ENCODE data around the gene HCRT. TPM values are rescaled to one million over a fixed set of nuclear protein-coding genes. Genes with fewer than 3 reads are reported as not detected.

HCRT gene
- total and polyA plus RNA-seq, 2 of the 8 experiments (the other 6 are each of a cell fraction or from before 2014, with no cell fraction given), result not detected

DNA sequence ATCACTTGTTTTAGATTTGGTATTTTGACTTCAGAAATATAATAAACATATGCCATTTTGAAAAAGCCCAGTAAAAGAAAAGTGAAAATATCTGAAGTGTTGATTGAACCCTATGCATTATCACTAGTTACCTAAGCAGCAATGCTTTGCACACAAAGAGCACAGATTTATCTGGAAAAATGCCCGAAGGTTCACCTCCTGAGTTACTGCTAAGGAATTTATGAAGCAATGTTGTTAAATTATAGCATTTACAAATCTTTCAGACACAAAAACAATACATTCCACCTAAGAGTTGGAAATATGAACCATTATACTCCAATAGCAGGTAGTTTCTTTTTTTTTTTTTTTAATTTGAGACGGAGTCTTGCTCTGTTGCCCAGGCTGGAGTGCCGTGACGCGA is 47.9 kb upstream of the HCRT start:
- H3K14ac ChIP-seq (ENCODE audit: insufficient read length), result no peak overlapping the region
- no peak overlapping the region for H3K23ac ChIP-seq (ENCODE audit: insufficient read length)
- no peak overlapping the region for H2BK20ac ChIP-seq (ENCODE audit: low read length)
- no peak overlapping the region for H3K9ac ChIP-seq (replicated peaks in 1 of 4; ENCODE audit: extremely low read depth in 1 of 4, low read depth in 3 of 4, low read length in 3 of 4)
- DNase-seq (ENCODE audit: low read depth in 1 of 2, low spot score in 2 of 2), result no peak
- H3K79me1 ChIP-seq (ENCODE audit: low read depth, low read length), result peaks cover 4% of the 10 kb centered on the region
- POLR2A ChIA-PET (ENCODE audit: partially characterized antibody), result no interaction called here
- no peak overlapping the region for H3K4me2 ChIP-seq (ENCODE audit: insufficient read depth in 1 of 2, low read depth in 2 of 2, low read length in 2 of 2)
- H3K9me3 ChIP-seq (ENCODE audit: insufficient read depth in 2 of 2, low read depth in 1 of 2, low read length in 1 of 2), result no peaks in the 10 kb centered on the region
- H3K36me3 ChIP-seq (ENCODE audit: control insufficient read depth in 2 of 4, insufficient read depth in 4 of 4, low read length in 3 of 4), result 0 out of 8 replicates have a peak, but pooled peaks cover 0 to 2% (median 0%) of the 10 kb centered on the region in 4 experiments
- H4K5ac ChIP-seq (ENCODE audit: insufficient read length, low read depth, low read length), result no peak overlapping the region
- H2BK5ac ChIP-seq (ENCODE audit: low read depth, low read length), result no peak overlapping the region
- no peak overlapping the region for H3K56ac ChIP-seq (replicated peaks; ENCODE audit: insufficient read length, low read depth, low read length)
- H3K4me1 ChIP-seq (replicated peaks in 1 of 4; ENCODE audit: control insufficient read depth in 3 of 4, insufficient read depth in 4 of 4, low read length in 3 of 4), result no peaks in the 10 kb centered on the region
- no peak overlapping the region for H2BK12ac ChIP-seq (ENCODE audit: low read depth, low read length)
- no peak overlapping the region for H2BK120ac ChIP-seq (replicated peaks; ENCODE audit: low read depth, low read length)
- H3K4me3 ChIP-seq (ENCODE audit: extremely low read depth in 1 of 4, insufficient read depth in 2 of 4, low read depth in 3 of 4, low read length in 4 of 4), result no peak overlapping the region
- no peak overlapping the region for H4K91ac ChIP-seq (replicated peaks; ENCODE audit: insufficient read length, low read length)
- no peak overlapping the region for H3K27ac ChIP-seq (ENCODE audit: low read depth, low read length)
- no peak overlapping the region for H2AK5ac ChIP-seq (ENCODE audit: low read depth, low read length)
- CTCF ChIA-PET (ENCODE audit: partially characterized antibody), result interaction anchor here (2.6 kb wide), 1 partner anchor 11 kb away, joined by 13 read pairs; no protein-coding TSS in a partner anchor
- TF ChIP-seq SIX5 (IDR thresholded peaks at IDR 0.05; ENCODE audit: low read depth, low read length) (no peak), SRF (IDR thresholded peaks at IDR 0.05; ENCODE audit: low read depth, low read length) (no peak)
- H3K18ac ChIP-seq (ENCODE audit: extremely low read depth, low read length), result no peak overlapping the region
- peaks cover 1% of the 10 kb centered on the region; the same call in 1 of the 2 replicates for H3K23me2 ChIP-seq (ENCODE audit: low read depth, low read length)
- no peak overlapping the region for H3K4ac ChIP-seq (replicated peaks; ENCODE audit: insufficient read length, low read depth, low read length)
- no peaks in the 10 kb centered on the region for H3K27me3 ChIP-seq (replicated peaks in 1 of 4; ENCODE audit: control insufficient read depth in 3 of 4, extremely low read depth in 1 of 4, insufficient read depth in 3 of 4, low read length in 3 of 4)
- FAIRE-seq, result no peak
- H2BK15ac ChIP-seq (ENCODE audit: low read length), result no peak overlapping the region
- peaks cover 0 to 10% of the 10 kb centered on the region in 2 experiments; a peak in 2 of 4 replicates for H3K79me2 ChIP-seq (ENCODE audit: control insufficient read depth in 1 of 2, insufficient read depth in 2 of 2, low read length in 2 of 2)
- peaks cover 0 to 2% of the 10 kb centered on the region in 2 experiments for H4K20me1 ChIP-seq (replicated peaks in 1 of 2; ENCODE audit: control insufficient read depth in 1 of 2, insufficient read depth in 2 of 2, low read length in 2 of 2)
- WGBS, 2 experiments (ENCODE audit: extremely low coverage in 1 of 2, insufficient coverage in 1 of 2, insufficient read length in 1 of 2, insufficient replicate concordance in 2 of 2, low coverage in 1 of 2, low lambda C conversion rate in 2 of 2, missing lambda C conversion rate in 1 of 2), result 93% methylated on average over 5 of the region's 5 CpGs; no CpG with 5 or more reads in 1 of the 2 experiments
- H4K8ac ChIP-seq (ENCODE audit: extremely low read depth, insufficient read depth, low read length), result no peak overlapping the region
- no peak overlapping the region for H2AFZ ChIP-seq (ENCODE audit: low read length)

Data from H1 (cell line).